HEK293 (cell line): ENCODE data around the gene TWSG1.

Experiments used
- CTCF ChIA-PET: fragments of 350-600 bp; formaldehyde crosslinking; extraction: SDS; loops from one replicate; lab custom pipeline; 2021; ENCODE audit warnings: antibody characterized with exemption; lab: Yijun Ruan, JAX
- POLR2A ChIA-PET: fragments of 300-600 bp; formaldehyde crosslinking; extraction: SDS; loops from one replicate; lab custom pipeline; 2020; ENCODE audit warnings: antibody characterized with exemption, inconsistent platforms; lab: Yijun Ruan, JAX
- H3K27ac ChIP-seq: fragments of 200-500 bp; sonication (Bioruptor generic); 2 replicates; pipeline ENCODE4 v1.5.1; 2014; ENCODE audit warnings: low read depth, low read length, control low read depth, inconsistent platforms; ENCODE audit errors: extremely low read depth
- H3K36me3 ChIP-seq, 2 experiments: fragments of 200-500 bp in 1 of 2; sonication (Bioruptor generic) in 1 of 2; 1 replicate in 1 of 2; 2 replicates in 1 of 2; pipeline ENCODE4 v1.5.1; 2014 to 2017; ENCODE audit warnings: inconsistent platforms in 2 of 2, low read length in 2 of 2; ENCODE audit not compliant: control insufficient read depth in 2 of 2, insufficient read depth in 1 of 2
- H3K4me1 ChIP-seq: fragments of 200-500 bp; sonication (Bioruptor generic); 2 replicates; pipeline ENCODE4 v1.5.1; 2014; ENCODE audit warnings: mild to moderate bottlenecking, low read length, inconsistent platforms; ENCODE audit not compliant: control insufficient read depth, insufficient read depth
- H3K4me3 ChIP-seq: 2 replicates; pipeline ENCODE4 v1.5.1; 2011; ENCODE audit warnings: low read depth, mild to moderate bottlenecking, control low read depth, low read length, moderate library complexity
- H3K9me3 ChIP-seq: fragments of 200-500 bp; sonication (Bioruptor generic); 2 replicates; pipeline ENCODE4 v1.5.1; 2014; ENCODE audit warnings: low read depth, low read length, inconsistent platforms; ENCODE audit not compliant: control insufficient read depth, insufficient read depth
- GLIS2 ChIP-seq: fragments of 450-650 bp; formaldehyde crosslinking; IDR thresholded peaks from 2 replicates; pipeline ENCODE4 v1.5.1; 2016; ENCODE audit warnings: missing biosample characterization, missing genetic modification characterization
- HOXC10 ChIP-seq: sonication (generic); formaldehyde crosslinking; IDR thresholded peaks from 2 replicates; pipeline ENCODE4 v1.8.1; 2023; ENCODE audit warnings: mild to moderate bottlenecking, missing genetic modification reagents
- HOXD13 ChIP-seq: sonication (generic); formaldehyde crosslinking; IDR thresholded peaks from 2 replicates; pipeline ENCODE4 v1.8.0; 2022; ENCODE audit warnings: missing genetic modification reagents, borderline replicate concordance
- IKZF3 ChIP-seq: fragments of 450-650 bp; IDR thresholded peaks from 2 replicates; pipeline ENCODE4 v1.5.0; 2018; ENCODE audit warnings: missing biosample characterization, mild to moderate bottlenecking, missing genetic modification characterization, moderate library complexity
- KLF7 ChIP-seq: fragments of 450-650 bp; formaldehyde crosslinking; IDR thresholded peaks from 2 replicates; pipeline ENCODE4 v1.5.1; 2016; ENCODE audit warnings: missing biosample characterization, missing genetic modification characterization, borderline replicate concordance
- MEIS1 ChIP-seq: sonication (generic); formaldehyde crosslinking; IDR thresholded peaks from 2 replicates; pipeline ENCODE4 v1.8.1; 2022; ENCODE audit warnings: missing genetic modification reagents, mild to moderate bottlenecking, borderline replicate concordance
- MZF1 ChIP-seq: fragments of 450-650 bp; formaldehyde crosslinking; IDR thresholded peaks from 2 replicates; pipeline ENCODE4 v1.5.1; 2017; ENCODE audit warnings: missing biosample characterization, missing genetic modification characterization, borderline replicate concordance
- PRDM1 ChIP-seq: fragments of 450-650 bp; formaldehyde crosslinking; IDR thresholded peaks from 2 replicates; pipeline ENCODE4; 2016; ENCODE audit warnings: missing biosample characterization, missing genetic modification characterization
- PRDM10 ChIP-seq: fragments of 450-650 bp; formaldehyde crosslinking; IDR thresholded peaks from 2 replicates; pipeline ENCODE4 v1.5.1; 2016; ENCODE audit warnings: missing biosample characterization, missing genetic modification characterization
- SALL2 ChIP-seq: fragments of 450-650 bp; formaldehyde crosslinking; IDR thresholded peaks from 2 replicates; pipeline ENCODE4 v1.5.0; 2017; ENCODE audit warnings: missing biosample characterization, mild to moderate bottlenecking, missing genetic modification characterization, borderline replicate concordance
- ZBTB11 ChIP-seq: fragments of 450-650 bp; formaldehyde crosslinking; conservative IDR thresholded peaks from 2 replicates; pipeline ENCODE4 v1.5.1; 2016; ENCODE audit warnings: low read depth, missing biosample characterization, missing genetic modification characterization
- ZBTB21 ChIP-seq: fragments of 450-650 bp; formaldehyde crosslinking; IDR thresholded peaks from 2 replicates; pipeline ENCODE4 v1.5.1; 2017; ENCODE audit warnings: missing biosample characterization, missing genetic modification characterization
- ZNF19 ChIP-seq: fragments of 450-650 bp; formaldehyde crosslinking; IDR thresholded peaks from 2 replicates; pipeline ENCODE4; 2016; ENCODE audit warnings: missing biosample characterization, missing genetic modification characterization, low read depth
- ZNF266 ChIP-seq: fragments of 450-650 bp; formaldehyde crosslinking; IDR thresholded peaks from 2 replicates; pipeline ENCODE4 v1.5.1; 2016; ENCODE audit warnings: missing biosample characterization, missing genetic modification characterization, low read depth
- ZNF280C ChIP-seq: fragments of 450-650 bp; formaldehyde crosslinking; IDR thresholded peaks from 2 replicates; pipeline ENCODE4 v1.5.1; 2016; ENCODE audit warnings: missing biosample characterization, missing genetic modification characterization
- ZNF341 ChIP-seq: fragments of 450-650 bp; formaldehyde crosslinking; IDR thresholded peaks from 2 replicates; pipeline ENCODE4; 2016; ENCODE audit warnings: low read depth, missing biosample characterization, missing genetic modification characterization
- ZNF404 ChIP-seq: fragments of 450-650 bp; formaldehyde crosslinking; IDR thresholded peaks from 2 replicates; pipeline ENCODE4 v1.5.1; 2017; ENCODE audit warnings: missing biosample characterization, missing genetic modification characterization
- ZNF433 ChIP-seq: fragments of 450-650 bp; formaldehyde crosslinking; IDR thresholded peaks from 2 replicates; pipeline ENCODE4 v1.5.1; 2016; ENCODE audit warnings: missing biosample characterization, missing genetic modification characterization, low read depth
- ZNF530 ChIP-seq: fragments of 450-650 bp; formaldehyde crosslinking; IDR thresholded peaks from 2 replicates; pipeline ENCODE4 v1.5.1; 2016; ENCODE audit warnings: low read depth, missing biosample characterization, missing genetic modification characterization
- ZNF555 ChIP-seq: fragments of 450-650 bp; formaldehyde crosslinking; conservative IDR thresholded peaks from 2 replicates; pipeline ENCODE4 v1.5.1; 2017; ENCODE audit warnings: missing biosample characterization, mild to moderate bottlenecking, missing genetic modification characterization, inconsistent platforms
- ZNF785 ChIP-seq: fragments of 450-650 bp; formaldehyde crosslinking; IDR thresholded peaks from 2 replicates; pipeline ENCODE4 v1.5.1; 2016; ENCODE audit warnings: missing biosample characterization, missing genetic modification characterization
- ZNF792 ChIP-seq: fragments of 450-650 bp; formaldehyde crosslinking; IDR thresholded peaks from 2 replicates; pipeline ENCODE4 v1.5.1; 2016; ENCODE audit warnings: missing biosample characterization, missing genetic modification characterization
- ZSCAN16 ChIP-seq: fragments of 450-650 bp; formaldehyde crosslinking; IDR thresholded peaks from 2 replicates; pipeline ENCODE4 v1.5.1; 2016; ENCODE audit warnings: missing biosample characterization, missing genetic modification characterization

TWSG1 gene

GRCh38 chr18:9346775-9347174 is 12.2 kb downstream of the TWSG1 start:
- CTCF ChIA-PET, result interaction anchor here (0.8 kb wide), 1 partner anchor 10 kb away, joined by 3 read pairs; no protein-coding TSS in a partner anchor
- no peak for TF ChIP-seq ZNF19 (tag by site-specific recombination)
- TF ChIP-seq ZSCAN16 (tag by site-specific recombination), result no peak
- no peak for TF ChIP-seq ZBTB11
- TF ChIP-seq, all 188 proteins: peak for 0
- peaks cover 15% of the 10 kb centered on the region for H3K4me1 ChIP-seq
- POLR2A ChIA-PET, result no interaction called here
- H3K36me3 ChIP-seq, result peaks cover 14 to 16% of the 10 kb centered on the region in 2 experiments
- H3K4me3 ChIP-seq, result no peak overlapping the region
- H3K27ac ChIP-seq, result no peak overlapping the region
- no peaks in the 10 kb centered on the region for H3K9me3 ChIP-seq

- CTCF ChIA-PET, result interaction anchor here (0.7 kb wide), 1 partner anchor 11 kb away, joined by 4 read pairs; no protein-coding TSS in a partner anchor
- Histone ChIP-seq H3K4me3 (no peak overlapping the region), H3K36me3 (peaks cover 9 to 14% of the 10 kb centered on the region in 2 experiments; a peak in 2 of 3 replicates), H3K9me3 (no peaks in the 10 kb centered on the region), H3K4me1 (peaks cover 15% of the 10 kb centered on the region), H3K27ac (no peak overlapping the region)
- peak; percentile 28; the same call in 1 of the 2 replicates for TF ChIP-seq PRDM1
- no peak for TF ChIP-seq ZNF530 (tag by site-specific recombination)
- TF ChIP-seq ZBTB21 (tag by site-specific recombination), result no peak
- no peak for TF ChIP-seq MZF1
- no peak for TF ChIP-seq ZNF341
- no peak for TF ChIP-seq ZNF433 (tag by site-specific recombination)
- TF ChIP-seq ZNF280C (tag by site-specific recombination), result no peak
- no peak for TF ChIP-seq KLF7 (tag by site-specific recombination)
- POLR2A ChIA-PET, result no interaction called here
Observed at GRCh38 chr18:9348079-9348671, 13.6 kb downstream of the TWSG1 start.

GRCh38 chr18:9348766-9349165 is 14.2 kb downstream of the TWSG1 start:
- no peak overlapping the region for H3K27ac ChIP-seq
- CTCF ChIA-PET, result interaction anchor here (0.7 kb wide), 1 partner anchor 11 kb away, joined by 4 read pairs; no protein-coding TSS in a partner anchor
- TF ChIP-seq HOXD13 (CRISPR knock-in tag) (no peak), ZNF555 (tag by site-specific recombination) (no peak), GLIS2 (tag by site-specific recombination) (no peak), ZNF792 (tag by site-specific recombination) (no peak), IKZF3 (tag by site-specific recombination) (no peak), ZNF404 (tag by site-specific recombination) (no peak), PRDM10 (tag by site-specific recombination) (no peak), ZNF266 (tag by site-specific recombination) (no peak), HOXC10 (no peak), ZNF785 (no peak), PRDM1 (no peak), MEIS1 (CRISPR knock-in tag) (no peak), SALL2 (tag by site-specific recombination) (no peak)

More at GRCh38 chr18:9348766-9349165, 14.2 kb downstream of the TWSG1 start:
- POLR2A ChIA-PET, result no interaction called here
- Histone ChIP-seq H3K36me3 (peaks cover 4 to 10% of the 10 kb centered on the region in 2 experiments; a peak in 2 of 3 replicates), H3K4me1 (peaks cover 15% of the 10 kb centered on the region), H3K9me3 (no peaks in the 10 kb centered on the region), H3K4me3 (no peak overlapping the region)
